Spleen (tissue), 7 donors: Measurements from ENCODE around the gene GON4L.

ENCODE experiments used
- CTCF ChIP-seq, 11 experiments: fragments of 200-600 bp in 7 of 11; fragments of 450-650 bp in 4 of 11; sonication (generic) in 4 of 11; IDR thresholded peaks in 8 of 11; conservative IDR thresholded peaks in 3 of 11; 1 replicate in 7 of 11; 2 replicates in 4 of 11; pipeline versions ENCODE4 v1.4.0 to v1.8.0; 2016 to 2021; ENCODE audit warnings: antibody characterized with exemption in 11 of 11, inconsistent platforms in 4 of 11, mild to moderate bottlenecking in 1 of 11
- POLR2A ChIP-seq, 3 donors: fragments of 450-650 bp; IDR thresholded peaks; one replicate each; pipeline ENCODE4 v1.5.1; 2017; ENCODE audit warnings: antibody characterized with exemption in 3 of 3, mild to moderate bottlenecking in 1 of 3
- POLR2AphosphoS5 ChIP-seq, 3 donors: sonication (generic); formaldehyde crosslinking; IDR thresholded peaks; one replicate each; pipeline ENCODE4 v1.5.1; 2017; ENCODE audit warnings: antibody characterized with exemption in 3 of 3
- donor health status: DM: no; HTN: no; CAD: no; lungs with moderate emphysema.
- donor health status: DM: no; HTN: no; CAD: no.
- donor health status: DM: no; HTN: no; CAD: no.

- TF ChIP-seq CTCF (IDR thresholded peaks at IDR 0.05 in 8 of 11, conservative IDR thresholded peaks at IDR 0.05 in 3 of 11) (no peak), POLR2AphosphoS5 (IDR thresholded peaks at IDR 0.05) (no peak), POLR2A (IDR thresholded peaks at IDR 0.05) (no peak)
Observed at GRCh38 chr1:155744711-155745283, 112.2 kb downstream of the GON4L start.
